Activated CD8-positive, alpha-beta memory T cell treated with anti-CD3 and anti-CD28 coated beads for 1 hour (primary cell): ENCODE measurements around the gene CD47.

Source experiments
- DNase-seq, 2 donors: peaks; one replicate each; pipeline ENCODE4 v3.0.0-alpha.2; 2020; ENCODE audit warnings: low read depth in 1 of 2; ENCODE audit errors: extremely low read depth in 1 of 2

The CD47 gene

DNA sequence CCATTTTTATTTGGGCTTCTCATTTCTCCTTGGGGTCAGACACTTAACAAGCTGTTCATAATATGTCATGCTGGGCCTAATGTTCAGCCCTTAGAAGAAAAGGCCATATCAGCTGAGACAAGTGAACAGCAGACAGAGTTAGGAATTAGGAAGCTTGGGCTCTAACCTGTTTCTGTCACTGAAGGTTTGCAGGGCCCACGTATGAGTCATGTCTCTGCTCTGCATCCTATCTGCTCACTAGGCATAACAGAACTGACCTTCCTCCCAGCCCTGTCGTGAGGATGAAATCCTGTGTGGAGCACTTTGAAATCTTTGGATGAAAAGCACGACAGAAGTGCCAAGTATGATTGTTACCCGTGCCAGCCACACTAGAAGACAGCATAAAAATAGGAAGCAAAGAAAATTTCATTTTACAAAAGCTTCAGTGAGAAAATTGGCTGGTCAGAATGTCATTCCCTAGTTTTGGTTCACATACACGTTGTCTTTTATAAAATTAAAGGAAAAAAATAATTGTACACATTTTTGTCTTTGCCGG, 26.5 kb upstream of the CD47 start:
- no peak for DNase-seq

DNA sequence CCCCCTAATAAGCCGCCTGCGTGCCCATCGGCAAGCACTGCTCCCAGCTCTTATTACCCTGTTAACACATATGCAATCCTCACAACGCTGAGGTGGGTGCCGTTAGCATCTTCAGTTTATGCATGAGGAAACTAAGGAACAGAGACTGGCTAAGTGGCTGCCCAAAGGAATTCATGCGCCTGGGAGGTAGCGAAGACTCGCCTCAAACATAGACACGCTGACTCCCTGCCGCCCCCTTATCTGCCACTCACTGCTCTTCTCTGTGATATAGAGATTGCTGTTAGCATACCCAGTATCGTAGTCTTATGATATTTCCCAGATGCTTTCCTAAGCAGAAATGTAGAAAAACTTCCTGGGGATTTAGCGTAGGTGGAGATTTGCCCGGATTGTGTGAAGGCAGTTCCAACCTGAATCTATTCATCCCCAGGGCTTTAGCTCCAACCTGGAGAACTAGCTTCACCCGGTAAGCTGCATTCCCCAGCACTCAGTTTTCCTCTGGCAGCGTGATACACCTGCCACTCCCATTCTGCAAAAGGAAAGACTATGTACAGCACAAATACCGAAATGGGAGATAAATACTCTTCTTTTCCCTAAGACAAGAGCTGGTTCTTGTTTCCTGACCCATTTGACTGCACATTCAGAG, 23.7 kb upstream of the CD47 start:
- DNase-seq: no peak

DNA sequence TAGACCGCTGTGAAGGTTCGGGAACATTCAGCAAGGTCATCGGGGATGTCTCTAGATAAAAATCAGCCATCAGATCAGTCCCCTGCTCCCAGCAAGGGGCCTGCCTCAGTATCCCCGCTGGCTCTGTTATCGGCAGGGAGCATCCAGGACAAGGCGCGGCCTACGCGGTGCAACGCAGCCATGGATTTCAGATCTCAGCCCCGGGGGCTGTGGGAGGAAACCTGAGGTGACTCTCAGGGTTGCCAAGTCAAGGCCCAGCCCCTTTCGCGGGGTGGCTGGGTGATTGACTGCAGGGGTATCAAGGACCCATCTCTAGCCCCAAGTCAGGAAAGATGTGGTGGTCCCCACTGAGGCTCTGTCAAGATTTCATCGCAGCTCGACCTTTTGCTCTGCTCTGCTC, 23.1 kb upstream of the CD47 start:
- no peak for DNase-seq

DNA sequence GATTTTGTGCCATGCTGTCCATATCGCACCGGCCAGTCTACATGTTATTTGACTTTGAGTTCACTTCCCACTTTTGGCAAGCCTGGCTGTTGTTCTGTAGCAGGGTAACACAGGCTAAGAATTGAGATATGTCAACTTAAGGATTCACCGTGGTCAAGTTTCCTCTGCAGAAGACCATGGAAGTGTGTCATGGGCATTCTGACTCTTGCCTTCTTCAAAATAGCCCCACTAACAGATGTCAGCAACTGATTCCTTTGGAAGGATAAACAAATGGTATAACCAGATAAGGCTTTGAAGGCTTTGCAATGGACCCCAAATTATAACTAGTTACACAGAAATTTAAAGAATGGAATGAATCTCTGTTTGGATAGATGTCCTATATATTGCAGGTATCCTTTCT, 20.1 kb upstream of the CD47 start:
- no peak for DNase-seq

DNA sequence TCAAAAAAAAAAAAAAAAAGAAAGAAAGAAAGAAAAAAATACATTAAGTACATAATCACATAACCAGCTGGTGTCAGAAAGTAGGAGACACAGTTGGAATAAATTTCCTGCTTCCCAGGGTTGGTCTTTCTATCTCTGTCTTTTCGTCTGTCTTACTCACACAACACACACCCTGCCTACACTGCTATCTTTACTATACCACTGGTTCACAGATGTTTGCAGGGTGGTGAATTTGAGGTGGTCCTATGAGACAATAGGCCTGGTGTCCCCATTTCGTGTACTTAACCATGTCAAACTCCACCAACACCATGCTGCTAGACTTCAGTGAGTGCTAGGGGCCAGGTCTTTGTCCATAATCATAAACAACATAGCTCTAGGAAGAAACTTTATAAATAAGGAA, 17.6 kb upstream of the CD47 start:
- no peak for DNase-seq

DNA sequence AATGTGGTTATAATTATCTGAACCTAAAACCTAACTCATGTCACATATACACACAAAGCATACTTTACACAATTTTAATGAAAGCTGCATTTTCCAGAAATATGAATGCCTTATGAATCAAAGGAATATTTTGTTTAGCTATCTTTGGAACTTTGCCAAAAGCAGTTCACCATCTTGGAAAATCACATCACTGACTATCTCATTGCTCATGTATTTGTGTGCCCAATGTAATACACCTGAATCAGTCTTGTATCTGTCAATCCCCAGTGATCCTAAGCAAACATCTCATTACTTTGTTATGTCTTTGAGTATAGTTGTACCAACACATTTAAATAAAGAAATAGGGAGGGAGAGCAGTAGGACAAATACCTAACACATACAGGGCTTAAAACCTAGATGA, 15.6 kb upstream of the CD47 start:
- no peak for DNase-seq

DNA sequence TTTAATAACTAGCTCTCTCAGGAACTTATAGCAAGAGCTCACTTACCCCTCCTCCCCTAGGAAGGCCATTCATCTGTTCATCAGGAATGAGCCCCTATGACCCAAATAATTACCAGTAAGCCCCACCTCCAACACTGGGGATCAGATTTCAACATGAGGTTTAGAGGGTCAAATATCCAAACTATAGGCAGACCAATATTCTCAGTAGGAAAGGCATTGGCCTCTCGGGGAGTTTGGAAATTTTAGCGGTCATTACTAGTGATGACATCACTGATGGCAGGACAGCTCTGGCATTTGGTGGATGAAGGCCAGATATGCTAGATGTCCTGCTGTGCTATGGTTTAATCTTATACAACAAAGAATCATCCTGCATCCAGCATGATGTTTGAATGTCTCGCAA, 15.2 kb upstream of the CD47 start:
- no peak for DNase-seq

DNA sequence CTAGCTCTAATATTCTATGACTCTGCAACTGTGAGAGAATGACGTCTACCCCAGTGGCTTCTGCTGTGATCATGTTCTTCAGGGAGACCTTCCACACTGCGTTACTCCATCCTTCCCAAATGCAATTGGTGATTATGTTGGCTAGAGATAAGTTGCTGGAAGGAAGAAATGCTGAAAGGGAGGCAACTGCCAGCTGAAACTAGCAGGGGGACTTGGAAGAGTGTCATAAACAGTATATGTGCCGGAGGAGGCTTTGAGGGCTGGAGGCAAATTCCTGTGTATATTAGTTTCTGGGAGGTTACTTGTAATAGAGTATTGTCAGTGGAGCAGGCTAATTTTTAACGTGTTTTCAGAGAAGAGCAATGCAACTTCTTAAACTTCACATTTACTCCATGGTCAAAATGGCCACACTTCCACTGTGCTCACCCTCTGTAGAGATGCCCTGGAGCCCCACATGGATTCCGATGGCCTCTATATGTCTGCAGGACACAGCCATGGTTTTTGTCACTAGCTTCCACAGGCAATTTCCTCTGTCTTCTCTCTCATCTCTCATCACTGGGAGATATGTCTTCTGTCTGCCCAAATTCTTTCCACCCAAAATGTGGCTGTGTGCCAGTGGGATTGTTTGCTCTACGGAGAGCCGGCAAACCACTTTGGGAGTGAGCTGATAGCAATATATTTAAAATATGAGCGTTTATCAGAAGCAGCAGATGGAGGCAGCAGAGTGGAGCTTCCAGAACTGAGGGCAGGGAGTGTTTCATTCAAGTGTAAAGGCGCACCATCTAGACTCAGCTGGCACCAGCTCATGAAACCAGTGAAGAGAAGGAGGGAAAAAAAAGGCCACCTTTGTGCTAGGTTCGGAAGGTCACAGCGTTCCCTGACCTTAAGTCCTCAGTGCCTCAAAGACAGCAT, 13.3 kb upstream of the CD47 start:
- no peak for DNase-seq

DNA sequence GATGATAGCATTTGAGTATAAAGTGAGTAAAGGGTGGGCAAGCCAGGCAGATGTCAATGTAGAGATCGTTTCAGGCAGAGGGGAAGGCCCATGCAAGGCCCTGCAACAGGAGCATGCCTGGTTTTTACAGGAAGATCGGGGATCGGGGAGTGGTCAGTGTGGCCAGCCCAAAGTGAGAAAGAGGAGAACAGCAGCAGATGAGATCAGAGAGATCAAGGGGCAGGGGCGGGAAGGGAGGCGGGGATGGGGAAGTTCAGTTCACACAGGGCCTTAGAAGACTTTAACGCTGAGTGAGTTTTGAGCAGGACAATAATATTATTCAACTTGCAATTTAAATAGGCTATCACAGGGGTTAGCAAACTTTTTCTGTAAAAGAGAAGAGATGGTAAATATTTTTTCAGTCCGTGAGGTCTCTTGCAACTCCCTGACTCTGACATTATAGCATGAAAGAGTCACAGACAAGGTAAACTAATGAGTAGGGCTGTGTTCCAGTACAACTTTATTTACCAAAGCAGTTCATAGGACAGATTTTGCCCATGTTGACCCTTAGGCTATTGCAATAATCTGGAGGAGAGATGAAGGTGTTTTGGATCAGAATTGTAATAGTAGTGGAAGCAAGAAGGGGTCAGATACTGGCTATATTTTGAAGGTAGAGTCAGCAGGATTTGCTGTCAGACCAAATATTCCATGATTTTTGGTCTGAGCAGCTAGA, 12.4 kb upstream of the CD47 start:
- DNase-seq: no peak

DNA sequence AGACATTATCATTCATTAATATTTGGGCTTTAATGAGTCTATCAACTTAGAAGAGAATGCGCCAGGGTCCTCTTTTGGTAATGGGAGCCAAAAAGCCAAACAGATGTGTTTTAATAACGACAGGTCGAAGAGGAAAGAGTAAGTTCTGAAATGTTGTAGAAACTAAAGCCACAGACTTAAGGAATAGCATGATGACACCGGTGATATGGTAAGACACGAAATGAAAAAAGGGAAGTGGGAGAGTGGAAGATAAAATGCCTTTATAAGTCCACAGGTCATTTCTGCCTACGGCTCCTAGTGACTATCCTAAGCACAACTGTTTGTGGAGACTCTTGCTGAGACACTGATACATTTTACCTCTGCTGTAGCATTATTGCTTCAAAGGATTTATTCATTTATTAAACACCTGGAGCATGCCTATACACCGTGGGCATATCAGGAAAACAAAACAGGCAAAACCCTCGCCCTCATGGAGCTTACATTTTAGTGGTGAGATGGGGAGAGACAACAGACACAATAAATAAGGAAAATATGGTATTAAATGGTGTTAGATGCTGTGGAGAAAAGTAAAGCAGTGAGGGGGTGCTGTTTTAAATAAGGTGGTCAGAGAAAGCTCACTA, 11.7 kb upstream of the CD47 start:
- no peak for DNase-seq

DNA sequence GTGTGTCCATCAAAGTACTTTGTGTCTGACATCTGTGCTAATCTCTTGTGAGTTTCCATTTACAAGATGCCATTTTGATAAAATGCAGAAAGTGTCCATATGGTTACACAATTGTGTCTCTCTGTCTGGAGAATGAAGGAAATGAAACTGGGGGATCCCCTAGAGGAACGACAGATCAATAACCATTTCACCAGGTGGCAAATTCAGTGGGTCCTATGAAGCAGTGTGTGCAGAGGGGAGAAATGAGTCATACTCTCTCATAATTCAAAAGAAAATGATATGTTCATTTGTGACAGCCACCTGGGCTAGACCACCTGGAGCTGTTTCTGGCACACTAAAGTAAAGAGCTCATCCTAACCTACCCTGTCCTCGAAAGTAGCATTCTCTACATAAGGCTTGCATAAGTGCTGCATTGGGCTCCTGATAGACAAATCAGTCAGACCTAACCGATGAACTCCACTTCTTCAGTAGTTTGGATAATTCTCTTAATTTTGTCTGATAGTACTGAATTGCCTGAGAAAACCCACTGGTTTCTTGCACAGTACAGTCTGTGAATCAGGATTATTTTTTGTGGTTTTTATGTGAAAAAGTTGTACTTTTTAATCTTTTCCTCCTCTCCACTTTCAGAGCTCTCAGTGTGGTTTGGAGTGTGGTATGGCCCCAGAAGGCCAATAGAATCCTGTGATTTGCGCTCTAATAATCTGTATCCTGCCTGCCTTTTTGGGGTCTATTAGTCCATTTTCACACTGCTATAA, 10.3 kb upstream of the CD47 start:
- no peak for DNase-seq

DNA sequence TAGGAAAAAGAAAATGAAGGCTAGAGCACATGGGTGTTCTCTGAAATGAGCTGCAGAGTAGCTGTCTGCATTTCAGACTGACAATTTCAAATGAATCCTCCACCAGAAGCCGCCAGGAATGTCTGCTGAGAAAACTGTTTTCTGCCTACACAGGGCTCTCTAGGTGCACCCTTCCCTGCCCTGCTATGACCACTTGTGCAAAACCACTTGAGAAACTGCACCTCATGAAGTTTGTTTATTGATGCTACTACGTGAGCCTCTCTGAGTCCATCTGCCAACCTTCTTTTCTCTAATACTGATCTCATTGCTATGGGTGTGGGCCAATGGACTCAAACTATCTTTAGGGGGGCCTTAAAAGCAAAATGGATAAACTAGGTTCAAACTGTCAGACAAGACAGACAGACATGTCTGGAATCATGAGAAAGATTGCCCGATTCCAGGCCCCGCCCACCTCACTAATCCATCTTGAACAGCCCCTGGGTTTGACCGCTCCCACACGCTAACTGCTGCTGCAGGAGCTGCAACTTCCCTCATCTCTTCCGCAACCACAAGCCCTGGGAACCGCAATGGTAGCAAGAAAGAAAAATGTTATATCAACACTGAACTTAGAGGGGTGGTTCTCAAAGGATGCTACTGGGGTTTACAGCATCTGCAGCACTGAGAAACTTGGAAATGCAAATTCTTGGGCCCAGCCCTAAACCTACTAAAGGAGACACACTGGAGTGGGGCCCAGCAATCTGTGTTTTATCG, 9.0 kb upstream of the CD47 start:
- DNase-seq: no peak

DNA sequence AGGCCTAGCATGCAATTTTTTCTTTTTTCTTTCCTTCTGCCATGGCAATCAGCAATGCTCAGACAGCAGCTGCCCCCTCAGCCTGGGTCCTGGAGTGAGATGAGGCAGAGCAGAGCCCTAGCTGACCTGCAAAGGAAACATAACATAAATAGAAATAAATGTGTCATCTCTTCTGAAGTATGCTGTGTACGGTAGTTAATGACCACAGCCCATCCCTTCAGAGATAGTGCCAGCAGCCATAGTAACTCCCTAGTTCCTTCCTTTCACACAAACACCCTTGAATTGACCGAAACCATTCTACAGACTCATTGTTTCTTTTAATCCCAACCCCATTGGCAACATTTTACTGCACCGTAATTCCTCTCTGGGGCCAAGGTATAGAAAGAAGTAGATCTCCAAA, 8.4 kb upstream of the CD47 start:
- DNase-seq: no peak

DNA sequence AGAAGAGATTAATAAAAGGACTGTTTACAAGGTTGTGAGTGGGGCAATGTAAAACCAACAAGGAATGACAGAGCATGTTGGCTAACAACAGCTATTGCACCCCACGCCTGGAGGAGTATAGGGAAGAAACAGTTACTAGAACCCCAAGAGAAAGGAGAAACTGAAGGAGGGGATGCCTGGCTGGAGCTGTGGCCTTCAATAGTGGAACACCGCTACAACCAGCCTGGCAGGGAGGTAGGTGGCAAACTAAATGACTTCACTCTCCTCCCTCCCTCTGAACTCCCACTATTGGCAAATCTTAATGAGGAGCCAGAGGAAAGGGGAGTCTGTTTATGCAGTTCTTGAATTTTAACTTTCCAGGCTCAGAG, 7.2 kb upstream of the CD47 start:
- DNase-seq: no peak

DNA sequence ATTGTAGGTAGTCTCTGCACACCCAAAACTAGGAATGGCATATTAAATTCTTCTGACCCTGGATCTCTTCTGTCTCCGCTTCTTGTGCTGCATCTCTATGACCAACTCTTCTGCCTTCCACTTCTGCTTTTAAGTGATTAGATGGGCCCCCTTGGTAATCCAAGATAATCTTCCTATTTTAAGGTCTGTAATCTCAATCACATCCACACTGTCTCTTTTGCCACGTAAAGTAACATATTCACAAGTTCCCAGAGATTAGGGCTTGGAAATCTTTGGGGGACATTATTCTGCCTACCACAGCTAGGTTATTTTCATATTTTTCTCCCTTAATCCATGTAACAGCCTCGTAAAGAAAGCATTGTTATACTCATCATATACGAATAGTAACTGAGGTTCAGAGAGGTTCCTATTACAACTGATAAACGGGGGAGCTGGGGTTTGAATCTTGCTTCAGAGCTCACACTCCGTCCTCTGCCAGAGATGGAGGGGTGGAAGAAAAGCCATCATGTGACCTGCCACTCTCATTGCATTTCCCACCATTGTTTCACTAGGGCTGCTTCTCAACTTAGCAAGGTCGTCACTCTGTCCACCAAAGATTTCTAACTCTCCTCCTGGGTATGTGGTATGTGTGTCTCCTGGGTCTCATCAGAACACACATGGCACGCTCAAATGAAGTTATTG, 6.6 kb upstream of the CD47 start:
- DNase-seq: no peak

DNA sequence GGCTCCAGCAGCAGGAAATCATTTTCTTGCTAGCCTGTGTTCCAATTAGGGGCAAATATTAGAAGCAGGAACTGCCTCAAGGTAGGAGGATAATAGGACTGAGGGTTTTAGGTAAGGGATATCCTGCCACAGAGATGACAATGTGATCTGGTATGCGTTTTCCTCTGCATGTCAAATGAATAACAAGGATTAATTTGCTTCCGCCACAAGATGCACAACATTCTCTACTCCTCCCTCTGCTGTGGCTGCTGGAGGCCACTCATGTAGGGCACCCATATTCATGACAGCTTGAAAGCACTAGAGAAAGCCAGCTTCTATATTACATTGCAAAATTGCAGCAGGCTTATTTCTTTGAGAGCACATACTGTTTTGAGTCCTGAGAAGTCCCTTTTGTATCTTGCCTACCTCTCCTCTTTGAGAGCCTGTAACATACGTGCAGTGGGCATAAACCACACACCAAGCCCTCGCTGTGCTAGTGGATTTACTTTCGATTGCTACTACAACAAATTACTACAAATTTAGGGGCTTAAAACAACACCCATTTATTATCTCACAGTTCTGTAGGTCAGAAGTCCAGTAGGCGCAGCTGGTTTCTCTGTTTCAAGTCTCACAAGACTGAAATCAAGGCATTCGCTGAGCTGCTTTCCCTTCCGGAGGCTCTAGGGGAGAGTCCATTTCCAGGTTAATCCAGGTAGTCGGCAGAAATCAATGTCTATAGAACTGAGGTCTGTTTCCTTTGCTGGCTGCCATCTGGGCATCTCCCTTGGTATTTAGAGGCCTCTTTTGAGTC, 5.9 kb upstream of the CD47 start:
- DNase-seq: no peak

DNA sequence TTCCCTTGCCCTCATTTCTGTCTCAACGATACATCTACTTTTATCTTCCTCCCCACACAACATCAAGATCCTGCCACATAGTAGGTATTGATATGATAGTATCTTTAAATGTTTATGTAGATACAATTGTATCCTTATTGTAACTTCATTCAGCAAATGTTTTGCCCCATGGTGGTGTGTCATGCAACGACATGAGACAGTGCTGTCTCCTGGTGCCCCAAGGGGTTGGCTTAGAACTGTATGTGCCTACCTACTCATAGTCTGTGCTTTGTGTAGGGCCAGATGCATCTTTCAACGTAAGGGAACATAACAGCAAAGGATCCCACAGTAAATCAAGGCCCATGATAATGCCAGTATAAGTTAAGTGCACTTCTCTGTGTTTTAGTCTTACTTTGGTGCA, 2.8 kb upstream of the CD47 start:
- DNase-seq: no peak

DNA sequence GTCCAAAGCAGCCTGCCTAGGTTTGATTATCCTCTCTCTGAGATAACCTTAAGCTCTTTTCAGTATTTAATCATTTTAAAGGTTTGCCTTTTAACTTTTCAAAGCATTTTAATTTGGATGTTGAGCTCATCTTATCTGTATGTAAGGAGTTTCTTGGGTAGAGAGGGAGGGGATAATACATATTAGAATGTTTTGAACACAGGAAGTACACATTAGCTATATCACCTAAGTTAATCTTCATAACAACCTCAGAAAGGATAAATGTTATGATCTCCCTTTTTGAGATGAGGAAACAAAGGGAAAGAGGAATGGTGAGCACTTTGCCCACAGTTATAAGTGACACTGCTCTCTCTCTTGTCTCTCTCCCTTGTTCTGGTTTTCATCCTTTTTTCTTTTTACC, 2.2 kb upstream of the CD47 start:
- no peak for DNase-seq

DNA sequence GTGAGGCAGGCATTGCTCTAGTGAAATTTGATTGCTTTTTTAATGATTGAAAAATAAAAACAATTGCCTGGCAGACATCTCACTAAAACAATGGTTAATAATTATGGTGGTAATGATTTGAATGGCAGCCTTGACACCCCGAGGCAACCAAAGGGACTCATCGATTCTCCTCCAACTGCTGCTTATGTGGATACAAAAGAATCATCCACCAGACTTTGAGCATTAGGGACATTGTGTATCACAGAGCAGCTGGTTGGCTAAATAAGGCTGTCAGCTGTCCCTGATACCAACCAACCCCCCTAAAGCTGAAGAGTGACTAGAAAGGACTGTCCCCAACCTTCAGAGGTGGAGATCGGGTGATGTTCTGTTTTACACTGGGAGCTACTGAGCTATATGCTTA, 1.7 kb upstream of the CD47 start:
- no peak for DNase-seq
